SJSA1 (cell line): ENCODE results near the gene MUC2. TPM values are rescaled to one million over a fixed set of nuclear protein-coding genes. Genes with fewer than 3 reads are reported as not detected.

Experiments
- DNase-seq, 2 experiments: peaks; one replicate each; pipeline ENCODE4 v3.0.0-alpha.2; 2015 to 2020; ENCODE audit warnings: low spot score in 2 of 2, low read depth in 1 of 2
- H3K27ac ChIP-seq: fragments of 250-450 bp; sonication (Bioruptor Pico); 2 replicates; pipeline ENCODE4 v1.5.1; 2020; ENCODE audit warnings: mild to moderate bottlenecking, moderate library complexity
- H3K27me3 ChIP-seq: fragments of 250-450 bp; sonication (Bioruptor Pico); replicated peaks from 2 replicates; pipeline ENCODE4 v1.5.1; 2020; ENCODE audit warnings: mild to moderate bottlenecking, moderate library complexity
- H3K36me3 ChIP-seq: fragments of 250-450 bp; sonication (Bioruptor Pico); 2 replicates; pipeline ENCODE4 v1.5.1; 2020; ENCODE audit warnings: mild to moderate bottlenecking
- H3K4me1 ChIP-seq: fragments of 250-450 bp; sonication (Bioruptor Pico); replicated peaks from 2 replicates; pipeline ENCODE4 v1.6.1; 2021; ENCODE audit warnings: mild to moderate bottlenecking
- H3K4me3 ChIP-seq: fragments of 250-450 bp; sonication (Bioruptor Pico); 2 replicates; pipeline ENCODE4 v1.5.1; 2020; ENCODE audit warnings: mild to moderate bottlenecking
- H3K9me3 ChIP-seq: fragments of 250-450 bp; sonication (Bioruptor Pico); replicated peaks from 2 replicates; pipeline ENCODE4 v1.5.1; 2020; ENCODE audit warnings: mild to moderate bottlenecking
- total RNA-seq: library from RNA; depleted of rRNA; stranded (reverse); fragments of >200 nt; shearing (Covaris generic); gene quantifications from 2 replicates; pipeline ENCODE4 v1.2.3, GENCODE V29; 2014

The MUC2 gene
- total RNA-seq, 1 experiment from 2014 or later, result not detected

DNA sequence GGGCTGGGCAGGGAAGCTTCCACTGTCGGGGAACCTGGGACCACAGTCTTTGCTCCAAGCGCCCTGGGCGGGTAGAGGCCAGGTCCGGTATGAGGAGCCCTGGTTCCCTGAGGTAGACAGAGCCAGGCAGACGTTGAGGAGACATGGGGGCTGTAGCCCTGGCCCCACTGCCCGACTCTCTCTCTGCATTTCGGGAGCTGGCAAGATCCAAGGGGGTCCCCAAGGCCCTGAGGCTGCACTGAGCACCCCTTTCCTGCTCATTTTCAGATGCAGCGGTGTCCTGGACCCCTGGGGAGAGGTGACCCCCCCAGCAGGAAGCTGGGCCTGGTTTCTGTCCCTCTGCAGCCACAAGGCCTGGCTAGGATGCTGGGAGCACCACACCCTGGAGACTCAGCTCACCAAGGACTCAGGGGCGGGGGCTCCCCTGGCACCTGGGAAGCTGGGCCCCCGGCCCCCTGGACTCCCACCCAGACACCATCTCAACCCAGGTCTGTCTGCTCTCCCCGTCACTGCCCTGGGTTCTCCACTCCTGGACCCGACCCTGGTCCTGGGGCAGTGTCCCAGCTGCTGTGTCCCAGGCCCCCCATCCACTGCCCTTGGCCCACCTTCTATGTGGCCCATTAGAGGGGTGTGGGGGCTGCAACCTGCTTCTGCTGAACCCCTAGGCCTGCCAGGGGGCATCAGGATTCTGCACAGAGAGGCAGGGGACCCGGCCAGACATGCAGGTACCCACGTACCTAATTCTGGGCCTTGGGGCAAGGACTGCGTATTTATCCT, 23.1 kb upstream of the MUC2 start:
- Histone ChIP-seq H3K9me3 (no peaks in the 10 kb centered on the region), H3K27me3 (0 out of 2 replicates have a peak, but pooled peaks cover 7% of the 10 kb centered on the region), H3K27ac (no peak overlapping the region), H3K4me3 (no peak overlapping the region), H3K4me1 (no peaks in the 10 kb centered on the region), H3K36me3 (no peaks in the 10 kb centered on the region)
- no peak for DNase-seq

DNA sequence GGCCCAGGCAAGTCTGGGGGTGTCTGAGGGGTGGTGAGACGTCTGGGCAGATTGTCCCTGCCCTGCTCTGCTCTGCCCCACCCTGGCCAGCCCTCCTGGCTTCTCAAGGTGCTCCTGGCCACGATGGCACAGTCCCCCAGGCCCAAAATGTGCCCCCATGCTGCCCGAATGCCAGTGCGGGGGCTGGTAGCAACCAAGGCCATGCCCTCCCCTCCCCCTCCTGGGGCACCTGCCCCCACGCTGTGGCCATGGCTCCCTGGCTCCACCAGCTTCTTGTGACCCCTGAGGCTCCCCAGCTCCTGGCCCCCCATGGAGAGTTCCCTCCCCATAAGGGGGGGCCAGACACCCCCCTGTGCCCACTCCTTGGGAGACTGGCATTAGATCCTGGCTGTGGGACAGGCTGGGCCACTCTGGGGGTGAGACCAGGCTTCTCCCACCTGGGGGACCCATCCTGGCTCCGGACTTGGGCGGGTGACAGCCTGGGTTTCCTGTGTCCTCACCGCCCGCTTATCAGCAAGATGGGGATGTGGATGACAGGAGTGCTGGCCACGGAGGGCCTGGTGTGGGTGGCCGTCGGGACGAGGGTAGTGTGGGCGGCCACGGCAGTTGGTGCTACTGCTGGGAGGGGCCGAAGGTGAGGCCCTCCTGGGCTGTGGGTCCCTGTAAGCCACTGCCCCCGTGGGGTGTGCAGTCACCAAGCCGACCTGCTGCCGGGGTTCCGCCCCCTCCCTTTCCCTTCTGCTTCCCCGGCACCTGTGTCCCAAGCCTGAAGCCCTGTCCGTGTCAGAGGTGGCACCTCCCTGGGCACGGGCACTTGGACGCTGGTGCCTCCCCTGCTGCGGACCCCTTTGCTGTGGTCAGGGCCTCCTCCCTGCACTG, 22.3 kb upstream of the MUC2 start:
- no peaks in the 10 kb centered on the region for H3K36me3 ChIP-seq
- no peaks in the 10 kb centered on the region for H3K9me3 ChIP-seq
- 0 out of 2 replicates have a peak, but pooled peaks cover 2% of the 10 kb centered on the region for H3K27me3 ChIP-seq
- H3K4me3 ChIP-seq, result no peak overlapping the region
- H3K4me1 ChIP-seq, result no peaks in the 10 kb centered on the region
- H3K27ac ChIP-seq, result no peak overlapping the region
- no peak for DNase-seq

DNA sequence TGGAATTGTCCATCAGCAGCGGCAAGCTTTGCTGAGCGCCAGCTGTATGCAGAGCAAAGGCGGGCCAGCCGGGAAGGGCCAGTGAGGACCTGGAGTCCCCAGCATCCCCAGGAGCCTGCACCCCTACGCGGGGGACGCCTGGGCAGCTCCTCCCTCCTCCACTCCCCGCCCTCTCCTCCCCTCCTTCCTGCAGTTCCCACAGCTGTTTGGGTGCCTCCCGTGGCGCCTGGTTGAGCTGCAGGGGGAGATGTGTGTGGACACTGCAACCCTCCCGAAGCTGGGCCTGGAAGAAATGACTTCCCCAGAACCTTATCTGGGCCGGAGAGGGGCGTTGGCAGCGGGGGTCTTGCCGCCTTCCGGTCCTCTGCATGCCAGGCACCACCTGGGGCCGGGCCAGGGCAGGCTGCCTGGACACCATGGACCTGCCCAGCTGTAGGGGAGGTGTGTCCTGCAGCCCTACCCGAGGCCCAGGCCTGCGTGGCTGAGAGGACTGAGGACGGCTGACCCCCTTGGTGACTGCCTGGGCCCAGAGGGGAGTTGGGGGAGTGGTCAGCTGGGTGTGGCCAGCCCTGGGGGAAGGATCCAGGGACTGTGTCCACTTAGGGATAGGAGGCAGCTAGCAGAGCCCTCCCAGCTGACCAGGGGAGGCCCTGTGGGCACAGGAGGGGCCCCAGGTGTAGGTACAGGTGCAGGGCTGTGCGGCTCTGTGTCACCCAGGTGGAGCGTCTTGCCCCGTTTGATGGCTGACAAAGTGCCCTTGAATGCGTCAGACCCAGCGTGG, 21.4 kb upstream of the MUC2 start:
- H3K27me3 ChIP-seq, result no peaks in the 10 kb centered on the region
- H3K4me3 ChIP-seq, result no peak overlapping the region
- no peaks in the 10 kb centered on the region for H3K36me3 ChIP-seq
- H3K9me3 ChIP-seq, result no peaks in the 10 kb centered on the region
- no peaks in the 10 kb centered on the region for H3K4me1 ChIP-seq
- H3K27ac ChIP-seq, result no peak overlapping the region
- DNase-seq, result no peak

DNA sequence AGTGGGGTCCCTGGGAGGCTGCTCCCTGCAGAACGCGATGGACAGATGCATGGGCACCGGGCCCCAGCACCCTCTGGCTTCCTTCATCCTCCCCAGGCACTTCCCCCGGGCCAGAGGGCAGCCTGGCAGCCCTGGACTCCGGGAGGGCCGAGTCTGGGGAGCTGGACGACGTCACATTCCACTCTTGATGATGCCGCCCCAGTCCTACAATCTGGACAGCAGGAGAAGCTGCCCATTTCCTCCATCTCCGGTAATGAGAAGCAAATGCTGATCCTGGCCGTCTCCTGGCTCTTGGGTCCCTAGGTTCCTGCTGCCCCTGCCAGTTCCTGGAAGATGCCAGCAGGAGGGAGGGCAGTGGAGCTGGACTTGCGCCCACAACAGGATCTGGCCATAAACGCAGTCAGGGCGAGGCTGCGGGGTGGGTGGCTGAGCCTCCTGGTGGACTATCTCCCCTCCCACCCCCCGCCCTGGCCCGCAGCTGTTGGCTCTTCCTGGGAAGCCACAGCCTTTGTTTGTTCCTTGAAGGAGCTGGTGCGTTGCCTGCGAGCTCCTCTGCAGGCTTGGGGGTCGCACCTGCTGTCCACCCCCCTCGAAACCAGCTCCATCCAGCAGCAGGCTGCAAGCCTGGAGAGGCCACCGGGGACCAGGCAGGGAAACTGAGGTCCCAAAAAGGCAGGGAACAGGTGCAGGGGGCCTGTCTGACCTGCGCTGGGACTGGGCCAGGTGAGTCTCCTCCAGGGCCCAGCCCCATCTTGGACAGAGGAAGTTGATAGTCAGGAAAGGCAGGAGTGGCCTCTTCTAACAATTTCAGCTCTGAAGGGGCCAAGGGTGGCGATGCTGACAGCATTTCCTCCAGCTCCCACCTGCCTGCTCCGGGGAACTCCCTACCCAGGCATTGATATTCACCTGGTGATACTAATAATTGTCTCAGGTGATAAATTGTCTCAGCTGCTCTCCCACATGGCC, 20.2 kb upstream of the MUC2 start:
- no peaks in the 10 kb centered on the region for H3K27me3 ChIP-seq
- H3K4me1 ChIP-seq, result no peaks in the 10 kb centered on the region
- no peak overlapping the region for H3K27ac ChIP-seq
- H3K36me3 ChIP-seq, result no peaks in the 10 kb centered on the region
- H3K4me3 ChIP-seq, result no peak overlapping the region
- no peaks in the 10 kb centered on the region for H3K9me3 ChIP-seq
- DNase-seq, result no peak

DNA sequence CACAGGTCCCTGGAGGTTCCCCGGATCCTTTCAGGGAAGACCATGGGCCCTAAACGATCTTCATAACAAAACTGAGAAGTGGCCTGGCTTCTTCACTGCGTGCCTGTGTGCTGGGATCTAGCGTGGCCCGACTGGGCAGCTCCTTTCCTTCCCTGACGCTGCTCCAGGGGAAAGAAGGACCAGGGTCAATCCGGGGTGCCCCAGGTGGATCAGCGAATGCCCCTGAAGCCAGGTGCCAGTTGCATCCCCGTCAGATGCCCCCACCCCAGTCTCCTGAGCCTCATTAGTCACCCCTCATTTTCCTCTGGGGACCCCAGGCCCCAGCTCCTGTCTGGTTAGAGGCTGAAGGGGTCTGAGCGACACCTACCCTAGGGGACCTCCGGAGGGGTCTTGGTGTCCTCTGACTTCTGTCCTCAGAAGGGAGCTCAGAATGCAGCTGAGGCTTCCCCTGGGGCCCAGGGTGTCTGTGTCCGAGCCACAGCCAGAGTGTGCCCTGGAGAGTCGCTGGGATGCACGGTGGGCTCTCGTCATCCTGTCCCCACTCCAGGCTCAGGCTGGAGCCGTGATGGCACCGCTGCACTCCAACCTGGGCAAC, 19.5 kb upstream of the MUC2 start:
- Histone ChIP-seq H3K4me1 (peaks cover under 1% of the 10 kb centered on the region), H3K4me3 (no peak overlapping the region), H3K9me3 (no peaks in the 10 kb centered on the region), H3K36me3 (no peaks in the 10 kb centered on the region), H3K27ac (no peak overlapping the region), H3K27me3 (no peaks in the 10 kb centered on the region)
- no peak for DNase-seq

DNA sequence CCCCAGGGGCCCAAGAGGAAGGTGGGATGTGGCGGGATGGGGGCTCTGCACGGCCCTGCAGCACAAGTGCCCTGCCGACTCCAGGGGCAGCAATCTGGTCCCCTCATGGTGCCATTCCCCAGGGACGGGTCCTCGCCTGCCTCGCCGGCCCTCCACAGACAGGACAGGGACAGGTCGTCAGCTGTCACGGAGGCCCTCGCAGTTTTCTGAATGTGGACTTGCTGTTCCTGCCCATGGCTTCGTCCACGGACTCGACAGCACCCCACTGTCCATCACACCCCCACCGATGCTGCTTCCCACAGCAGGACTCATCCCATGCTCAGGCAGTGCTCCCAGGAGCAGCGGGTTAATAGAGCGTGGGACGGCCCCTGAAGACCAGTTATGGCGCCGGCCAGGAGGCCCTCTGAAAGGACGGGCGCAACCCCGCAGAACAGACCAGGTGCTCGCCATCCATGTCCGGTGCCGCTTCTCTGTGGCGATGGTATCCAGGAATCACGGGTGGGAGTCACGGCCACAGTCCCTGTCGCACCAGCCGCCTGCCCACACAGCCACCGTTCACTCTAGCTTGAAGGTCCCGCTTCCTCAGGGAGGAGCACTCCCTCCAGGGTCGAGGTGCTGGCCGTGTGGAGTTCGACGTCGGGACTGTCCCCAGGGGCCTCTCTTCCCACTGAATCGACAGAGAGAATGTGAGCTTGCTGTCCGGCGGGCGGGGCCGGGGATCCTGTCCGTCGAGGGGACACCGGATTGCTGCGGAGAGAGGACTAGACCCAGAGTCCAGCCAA, 18.5 kb upstream of the MUC2 start:
- Histone ChIP-seq H3K4me1 (peaks cover 10% of the 10 kb centered on the region), H3K9me3 (no peaks in the 10 kb centered on the region), H3K36me3 (no peaks in the 10 kb centered on the region), H3K27ac (no peak overlapping the region), H3K4me3 (no peak overlapping the region), H3K27me3 (no peaks in the 10 kb centered on the region)
- DNase-seq, result no peak

DNA sequence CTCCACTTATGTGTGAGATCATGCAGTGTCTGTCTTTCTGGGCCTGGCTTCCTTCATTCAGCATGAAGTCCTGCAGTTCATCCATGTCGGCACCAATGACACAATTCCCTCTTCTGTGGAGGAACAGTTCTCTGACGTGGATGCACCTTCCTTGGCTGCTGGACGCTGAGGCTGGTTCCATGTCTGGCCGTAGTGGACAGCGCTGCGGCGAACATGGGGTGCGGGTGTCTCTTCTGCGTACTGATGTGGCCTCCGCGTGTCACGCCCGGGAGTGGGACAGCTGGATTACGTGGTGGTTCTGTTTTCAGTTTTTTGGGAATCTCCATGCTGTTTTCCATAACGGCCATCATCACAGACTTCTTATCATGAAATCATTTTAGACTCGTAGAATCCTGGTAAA, 16.9 kb upstream of the MUC2 start:
- no peaks in the 10 kb centered on the region for H3K27me3 ChIP-seq
- no peaks in the 10 kb centered on the region for H3K36me3 ChIP-seq
- no peak overlapping the region for H3K4me3 ChIP-seq
- H3K27ac ChIP-seq, result no peak overlapping the region
- peaks cover 11% of the 10 kb centered on the region for H3K4me1 ChIP-seq
- DNase-seq, result no peak
- no peaks in the 10 kb centered on the region for H3K9me3 ChIP-seq

DNA sequence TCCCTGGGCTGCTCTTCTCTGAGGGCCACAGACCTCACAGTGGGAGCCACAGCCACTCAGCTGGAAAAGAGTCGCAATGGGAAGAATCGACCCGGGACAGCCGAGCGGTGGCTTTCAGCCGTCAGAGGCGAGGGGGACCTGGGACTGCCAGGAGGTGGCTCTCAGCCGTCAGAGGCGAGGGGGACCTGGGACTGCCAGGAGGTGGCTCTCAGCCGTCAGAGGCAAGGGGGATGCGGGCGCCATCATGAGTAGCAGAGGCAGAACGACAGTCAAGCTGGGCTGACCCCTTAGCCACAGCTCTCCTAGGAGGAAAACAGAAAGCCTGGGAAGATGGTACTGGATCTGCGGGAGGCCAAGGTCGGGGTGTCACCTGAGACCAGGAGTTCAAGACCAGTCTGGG, 14.9 kb upstream of the MUC2 start:
- Histone ChIP-seq H3K4me3 (no peak overlapping the region), H3K9me3 (no peaks in the 10 kb centered on the region), H3K4me1 (peaks cover 11% of the 10 kb centered on the region), H3K27ac (no peak overlapping the region), H3K36me3 (no peaks in the 10 kb centered on the region), H3K27me3 (no peaks in the 10 kb centered on the region)
- no peak for DNase-seq

DNA sequence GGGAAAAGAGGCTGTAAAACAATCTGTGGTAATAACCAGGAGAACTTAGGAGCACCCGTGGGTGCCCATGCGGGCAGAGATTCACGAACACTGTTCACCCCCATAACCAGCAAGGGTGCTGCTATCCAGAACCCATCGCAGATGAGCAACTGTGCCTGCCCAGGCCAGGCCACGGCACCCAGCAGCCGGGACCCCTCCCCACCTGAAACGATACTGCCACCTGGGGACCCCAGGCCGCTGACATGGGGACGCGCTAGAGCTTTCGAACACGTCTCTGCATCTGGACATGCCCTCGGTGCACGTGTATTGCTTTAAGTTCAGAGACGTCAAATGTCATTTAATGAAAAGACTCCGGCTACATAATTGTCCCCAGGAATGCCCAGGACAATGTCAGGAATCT, 14.3 kb upstream of the MUC2 start:
- no peak overlapping the region for H3K4me3 ChIP-seq

DNA sequence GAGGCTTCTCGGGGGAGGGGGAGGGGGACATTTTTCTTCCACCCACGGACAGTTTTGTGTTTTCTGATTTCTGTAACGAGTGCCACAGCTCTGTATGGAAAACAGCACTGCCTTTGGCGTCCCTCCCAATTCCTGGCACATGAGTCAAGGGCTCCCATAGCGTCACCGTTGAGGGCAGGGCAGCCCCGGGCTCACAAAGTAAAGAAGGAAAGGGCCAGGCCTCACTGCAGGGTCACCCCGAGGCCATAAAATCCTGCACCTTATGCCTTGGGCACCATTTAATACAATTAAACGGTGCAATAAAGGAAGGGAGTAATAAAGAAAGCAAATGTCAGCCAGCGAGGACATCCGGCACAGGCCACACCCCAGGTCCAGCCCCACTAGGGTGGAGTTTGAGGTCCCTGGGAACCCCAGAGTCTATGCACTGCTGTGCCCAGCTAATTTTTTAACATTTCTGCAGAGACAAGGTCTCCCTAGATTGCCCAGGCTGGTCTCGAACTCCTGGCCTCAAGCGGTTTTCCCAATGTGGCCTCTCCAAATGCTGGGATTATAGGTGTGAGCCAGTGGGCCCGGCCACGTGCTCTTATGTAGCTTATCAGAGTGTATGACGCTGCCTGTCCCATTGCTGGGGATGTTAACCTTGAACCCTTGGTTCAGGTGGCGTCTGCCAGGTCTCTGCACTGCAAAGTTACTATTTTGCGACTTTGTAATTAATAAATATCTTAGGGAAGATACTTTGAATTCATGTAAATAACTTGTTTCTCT, 13.6 kb upstream of the MUC2 start:
- H3K4me1 ChIP-seq, result peaks cover 11% of the 10 kb centered on the region
- no peaks in the 10 kb centered on the region for H3K9me3 ChIP-seq
- peak overlapping the region; percentile 39 for H3K27ac ChIP-seq
- DNase-seq, result peak; percentile 59 to 74
- H3K36me3 ChIP-seq, result no peaks in the 10 kb centered on the region
- no peaks in the 10 kb centered on the region for H3K27me3 ChIP-seq
- no peak overlapping the region for H3K4me3 ChIP-seq

More for the DNA sequence above, 14.3 kb upstream of the MUC2 start:
- peaks cover 11% of the 10 kb centered on the region for H3K4me1 ChIP-seq
- H3K27me3 ChIP-seq, result no peaks in the 10 kb centered on the region
- H3K36me3 ChIP-seq, result no peaks in the 10 kb centered on the region
- no peak for DNase-seq
- H3K9me3 ChIP-seq, result no peaks in the 10 kb centered on the region
- H3K27ac ChIP-seq, result peak overlapping the region; percentile 39; the same call in 1 of the 2 replicates

DNA sequence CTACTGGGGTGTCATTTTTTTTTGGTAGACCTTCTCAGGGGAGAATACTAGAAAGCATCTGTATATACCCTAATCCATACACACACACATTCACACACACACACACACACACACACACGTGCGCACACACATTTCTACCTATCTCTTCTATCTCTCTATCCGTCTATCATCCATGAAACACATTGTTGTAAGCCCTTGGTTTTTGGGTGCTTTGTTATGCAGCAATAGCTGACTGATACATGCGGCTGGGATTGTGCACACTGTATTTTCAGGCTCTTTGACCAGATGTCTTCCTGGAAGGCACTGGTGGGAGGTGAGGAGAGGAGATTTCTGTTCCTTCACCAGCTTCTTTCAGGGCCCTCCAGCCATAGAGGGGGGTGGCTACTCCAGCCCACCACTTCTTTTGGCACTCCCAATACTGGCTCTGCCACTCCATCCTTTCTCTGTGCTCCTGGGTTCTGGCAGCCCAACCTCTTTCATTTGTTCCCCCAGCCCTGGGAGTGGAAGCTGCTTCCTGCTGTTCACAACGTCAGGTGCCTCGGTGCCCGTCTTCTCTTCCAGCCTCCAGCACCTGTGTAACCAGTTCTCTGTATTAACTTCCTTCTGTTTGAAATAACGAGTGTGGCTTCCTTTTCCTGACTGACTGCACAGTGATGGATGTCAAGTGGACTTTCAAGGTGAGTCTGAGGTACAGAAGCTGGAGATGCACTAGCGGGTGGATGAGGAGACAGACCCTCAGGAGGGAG, 12.4 kb upstream of the MUC2 start:
- H3K27me3 ChIP-seq, result no peaks in the 10 kb centered on the region
- DNase-seq, result no peak
- no peaks in the 10 kb centered on the region for H3K9me3 ChIP-seq
- H3K4me3 ChIP-seq, result no peak overlapping the region
- no peak overlapping the region for H3K27ac ChIP-seq
- peaks cover 11% of the 10 kb centered on the region for H3K4me1 ChIP-seq
- H3K36me3 ChIP-seq, result no peaks in the 10 kb centered on the region
